HG03139 (cell line): Measurements from ENCODE around the gene PHACTR1.

Experiments
- ATAC-seq: cut with Tn5 transposase; IDR thresholded peaks from one replicate; pipeline ENCODE4 v1.9.1; 2021; ENCODE audit not compliant: unreplicated experiment

Gene PHACTR1

GRCh38 chr6:12800120-12800519 lies 83.6 kb downstream of the PHACTR1 start:
- no peak for ATAC-seq

- no peak for ATAC-seq
These were observed 84.6 kb downstream of the PHACTR1 start for GRCh38 chr6:12801141-12801540.

GRCh38 chr6:12802440-12802839 lies 85.9 kb downstream of the PHACTR1 start:
- ATAC-seq, result no peak

GRCh38 chr6:12803486-12803885 lies 86.9 kb downstream of the PHACTR1 start:
- ATAC-seq, result no peak

- no peak for ATAC-seq
These were observed 88.5 kb downstream of the PHACTR1 start for GRCh38 chr6:12804952-12805645.

GRCh38 chr6:12806136-12806535 lies 89.6 kb downstream of the PHACTR1 start:
- ATAC-seq, result no peak

- ATAC-seq, result no peak
These were observed 90.2 kb downstream of the PHACTR1 start for GRCh38 chr6:12806796-12807195.

GRCh38 chr6:12811519-12811918 lies 95.0 kb downstream of the PHACTR1 start:
- no peak for ATAC-seq

GRCh38 chr6:12813321-12813720 lies 96.8 kb downstream of the PHACTR1 start:
- ATAC-seq, result no peak

- ATAC-seq, result no peak
These were observed 97.4 kb downstream of the PHACTR1 start for GRCh38 chr6:12814015-12814414.

GRCh38 chr6:12815089-12815488 lies 98.5 kb downstream of the PHACTR1 start:
- no peak for ATAC-seq

- no peak for ATAC-seq
These were observed 99.5 kb downstream of the PHACTR1 start for GRCh38 chr6:12815884-12816600.

- ATAC-seq, result no peak
These were observed 101.8 kb downstream of the PHACTR1 start for GRCh38 chr6:12818324-12818723.

GRCh38 chr6:12823847-12824246 lies 107.3 kb downstream of the PHACTR1 start:
- no peak for ATAC-seq

- ATAC-seq, result no peak
These were observed 110.0 kb downstream of the PHACTR1 start for GRCh38 chr6:12826584-12826983.

- no peak for ATAC-seq
These were observed 111.4 kb downstream of the PHACTR1 start for GRCh38 chr6:12827921-12828320.

- no peak for ATAC-seq
These were observed 115.7 kb downstream of the PHACTR1 start for GRCh38 chr6:12832226-12832735.

GRCh38 chr6:12836009-12836408 lies 119.4 kb downstream of the PHACTR1 start:
- ATAC-seq, result no peak

GRCh38 chr6:12841619-12842018 lies 125.1 kb downstream of the PHACTR1 start:
- ATAC-seq, result no peak

- no peak for ATAC-seq
These were observed 125.5 kb downstream of the PHACTR1 start for GRCh38 chr6:12842114-12842513.

GRCh38 chr6:12842658-12843057 lies 126.1 kb downstream of the PHACTR1 start:
- no peak for ATAC-seq
